ENCODE results near the gene CCNA2.

The CCNA2 gene

GRCh38 chr4:121773883-121774282 lies 49.8 kb downstream of the CCNA2 start:
- DNase-seq (ENCODE audit: low read depth), result no peak

GRCh38 chr4:121771869-121772268 lies 51.8 kb downstream of the CCNA2 start:
- DNase-seq (ENCODE audit: low read depth), result no peak

- DNase-seq (ENCODE audit: low read depth), result no peak
These were observed 54.3 kb downstream of the CCNA2 start for GRCh38 chr4:121769341-121769740.

DNA sequence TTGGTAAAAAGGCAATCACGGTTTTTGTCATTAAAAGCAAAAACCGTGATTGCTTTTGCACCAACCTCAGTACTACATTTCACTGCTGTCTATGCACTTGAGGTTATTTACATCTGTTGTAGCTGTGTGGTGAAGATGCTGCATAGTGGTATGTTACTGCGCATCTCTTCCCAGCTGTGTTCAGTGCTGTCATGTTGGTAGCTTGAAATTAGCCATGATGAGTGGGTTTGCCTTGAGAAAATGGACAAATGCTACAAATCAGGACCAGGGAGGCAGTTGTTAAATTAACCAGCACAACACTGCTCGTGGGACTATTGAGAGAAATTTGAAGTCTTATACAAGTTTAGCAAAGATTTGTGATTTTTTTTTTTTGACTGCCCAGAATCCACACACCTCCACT lies 56.5 kb downstream of the CCNA2 start:
- no peak for DNase-seq (ENCODE audit: low read depth)

Data from stimulated activated CD8-positive, alpha-beta memory T cell treated with anti-CD3 and anti-CD28 coated beads, Interleukin-15, amount 100 ng/mL, for 24 hours (primary cell).